ENCODE data around the gene RPGRIP1.
A peak's percentile ranks its signal among the peaks of the same experiment; 100 is the strongest.

Gene RPGRIP1

DNA sequence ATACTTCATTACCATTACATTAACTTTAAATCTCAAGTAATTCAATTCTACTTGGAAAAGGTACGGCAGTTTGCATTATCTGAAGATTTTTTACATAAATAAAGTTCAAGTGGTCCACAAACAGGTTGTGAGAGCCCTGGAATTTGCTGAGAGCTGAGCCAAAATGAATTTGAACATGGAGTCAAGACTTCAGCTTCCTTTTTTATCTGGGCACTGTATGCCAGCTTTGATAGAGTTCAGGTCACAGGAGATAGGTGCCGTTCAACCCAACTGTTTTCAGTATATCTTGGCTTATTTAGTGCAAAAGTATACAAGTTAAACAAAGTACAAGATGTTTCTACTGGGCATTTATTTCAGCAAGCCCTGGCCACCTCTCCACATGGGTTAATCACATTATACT lies 39.5 kb upstream of the RPGRIP1 start:
- H3K4me3 ChIP-seq (ENCODE audit: low read length), result no peak overlapping the region
- no peaks in the 10 kb centered on the region; the same call in 1 of the 2 replicates for H3K36me3 ChIP-seq (replicated peaks; ENCODE audit: insufficient read depth, low read length)
- H3F3A ChIP-seq (ENCODE audit: insufficient read depth, low read length), result no peaks in the 10 kb centered on the region
- no peak overlapping the region for H3K4me2 ChIP-seq (ENCODE audit: low read depth, low read length)
- H4K20me1 ChIP-seq (ENCODE audit: insufficient read depth, low read length), result peaks cover 78% of the 10 kb centered on the region
- no peaks in the 10 kb centered on the region for H3K4me1 ChIP-seq (ENCODE audit: low read length)
- peaks cover 99% of the 10 kb centered on the region for H3K79me2 ChIP-seq (ENCODE audit: low read length)
- no peak for DNase-seq
- TF ChIP-seq EZH2phosphoT487 (IDR thresholded peaks at IDR 0.05; ENCODE audit: low read length), result no peak
- TF ChIP-seq EZH2 (optimal IDR thresholded peaks at IDR 0.05; ENCODE audit: low read depth, low read length), result no peak
- no peak for TF ChIP-seq CTCF (IDR thresholded peaks at IDR 0.05; ENCODE audit: low read length)
- no peaks in the 10 kb centered on the region for H3K9me2 ChIP-seq (replicated peaks; ENCODE audit: insufficient read depth, low read length)
- no peak overlapping the region for H3K27ac ChIP-seq (ENCODE audit: low read length)
- H3K9ac ChIP-seq (ENCODE audit: low read length), result no peak overlapping the region
- H2AFZ ChIP-seq (ENCODE audit: low read length), result no peak overlapping the region
- H3K27me3 ChIP-seq (replicated peaks; ENCODE audit: insufficient read depth, low read length), result no peaks in the 10 kb centered on the region
- H3K9me3 ChIP-seq (replicated peaks; ENCODE audit: insufficient read depth, low read length), result no peaks in the 10 kb centered on the region

DNA sequence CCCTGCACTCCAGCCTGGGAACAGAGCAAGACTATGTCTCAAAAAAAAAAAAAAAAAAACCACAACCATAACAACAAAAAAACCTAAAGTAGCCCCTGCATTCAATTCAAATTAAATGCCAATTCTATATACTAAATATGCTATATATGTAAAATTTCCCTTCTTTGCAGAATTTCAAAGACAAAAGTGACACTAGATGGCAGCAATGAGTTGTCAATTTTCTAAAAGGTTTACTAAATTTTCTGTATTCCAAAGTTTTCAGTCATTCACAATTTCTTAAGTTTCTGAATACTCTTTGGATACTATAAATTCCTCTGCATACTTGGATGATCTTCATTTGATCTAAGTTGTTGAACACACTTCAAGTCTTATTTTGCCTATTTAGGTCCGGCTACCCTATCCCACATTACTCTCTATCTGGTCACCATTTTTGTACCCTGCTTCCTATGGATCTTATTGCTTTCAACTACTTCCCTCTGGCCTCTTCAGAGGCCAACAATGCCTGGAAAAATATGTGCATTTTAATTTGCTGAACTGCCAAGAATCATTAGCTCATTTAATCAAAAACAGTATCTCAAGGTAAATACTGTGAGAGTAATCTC lies 38.6 kb upstream of the RPGRIP1 start:
- Histone ChIP-seq H3K4me2 (ENCODE audit: low read depth, low read length) (no peak overlapping the region), H3K27ac (ENCODE audit: low read length) (no peak overlapping the region), H3K4me1 (ENCODE audit: low read length) (no peaks in the 10 kb centered on the region), H3K9me2 (replicated peaks; ENCODE audit: insufficient read depth, low read length) (no peaks in the 10 kb centered on the region), H3K79me2 (ENCODE audit: low read length) (peaks cover 99% of the 10 kb centered on the region), H3K9me3 (replicated peaks; ENCODE audit: insufficient read depth, low read length) (no peaks in the 10 kb centered on the region), H3K36me3 (replicated peaks; ENCODE audit: insufficient read depth, low read length) (no peaks in the 10 kb centered on the region; the same call in 1 of the 2 replicates), H2AFZ (ENCODE audit: low read length) (no peak overlapping the region), H4K20me1 (ENCODE audit: insufficient read depth, low read length) (peaks cover 69% of the 10 kb centered on the region), H3F3A (ENCODE audit: insufficient read depth, low read length) (no peaks in the 10 kb centered on the region), H3K4me3 (ENCODE audit: low read length) (no peak overlapping the region), H3K9ac (ENCODE audit: low read length) (no peak overlapping the region), H3K27me3 (replicated peaks; ENCODE audit: insufficient read depth, low read length) (no peaks in the 10 kb centered on the region)
- TF ChIP-seq EZH2phosphoT487 (IDR thresholded peaks at IDR 0.05; ENCODE audit: low read length) (no peak), CTCF (IDR thresholded peaks at IDR 0.05; ENCODE audit: low read length) (peak; percentile 16)
- no peak for DNase-seq

DNA sequence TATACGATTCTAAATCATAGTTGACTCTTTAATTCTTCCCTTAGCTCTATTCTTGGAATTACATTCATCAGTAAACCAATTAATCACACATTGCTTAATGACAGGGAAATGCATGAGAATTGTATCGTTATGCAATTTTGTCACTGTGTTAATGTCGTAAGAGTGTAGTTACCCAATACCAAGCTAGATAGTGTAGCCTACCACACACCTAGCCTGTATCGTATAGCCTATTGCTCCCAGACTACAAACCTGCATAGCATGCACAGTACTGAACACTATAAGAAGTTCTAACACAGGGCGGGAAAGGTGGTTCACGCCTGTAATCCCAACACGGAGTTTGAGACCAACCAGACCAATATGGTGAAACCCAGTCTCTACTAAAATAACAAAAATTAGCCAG lies 35.3 kb upstream of the RPGRIP1 start:
- no peak overlapping the region for H3K9ac ChIP-seq (ENCODE audit: low read length)
- DNase-seq, result no peak
- no peak overlapping the region for H3K4me2 ChIP-seq (ENCODE audit: low read depth, low read length)
- peaks cover 99% of the 10 kb centered on the region for H3K79me2 ChIP-seq (ENCODE audit: low read length)
- no peaks in the 10 kb centered on the region for H3K9me2 ChIP-seq (replicated peaks; ENCODE audit: insufficient read depth, low read length)
- peaks cover 70% of the 10 kb centered on the region for H4K20me1 ChIP-seq (ENCODE audit: insufficient read depth, low read length)
- TF ChIP-seq EZH2 (optimal IDR thresholded peaks at IDR 0.05; ENCODE audit: low read depth, low read length), result no peak
- no peak for TF ChIP-seq EZH2phosphoT487 (IDR thresholded peaks at IDR 0.05; ENCODE audit: low read length)
- TF ChIP-seq CTCF (IDR thresholded peaks at IDR 0.05; ENCODE audit: low read length), result no peak
- no peak overlapping the region for H2AFZ ChIP-seq (ENCODE audit: low read length)
- H3K4me1 ChIP-seq (ENCODE audit: low read length), result no peaks in the 10 kb centered on the region
- no peak overlapping the region for H3K27ac ChIP-seq (ENCODE audit: low read length)
- H3K36me3 ChIP-seq (replicated peaks; ENCODE audit: insufficient read depth, low read length), result no peaks in the 10 kb centered on the region; the same call in 1 of the 2 replicates
- peaks cover 3% of the 10 kb centered on the region; the same call in 1 of the 2 replicates for H3F3A ChIP-seq (ENCODE audit: insufficient read depth, low read length)
- H3K27me3 ChIP-seq (replicated peaks; ENCODE audit: insufficient read depth, low read length), result no peaks in the 10 kb centered on the region
- H3K4me3 ChIP-seq (ENCODE audit: low read length), result no peak overlapping the region
- no peaks in the 10 kb centered on the region for H3K9me3 ChIP-seq (replicated peaks; ENCODE audit: insufficient read depth, low read length)

Measured in MM.1S (cell line).